ES-I3 (cell line): ENCODE data around the gene CD8B2.
"Not testable (repeated sequence)": the region's sequence is repeated elsewhere in the genome, so short reads cannot be mapped to it uniquely, and the experiment has no call there.

Experiments used
- H3K36me3 ChIP-seq: 2 replicates; pipeline ENCODE4 v1.6.1; 2013; ENCODE audit warnings: mild to moderate bottlenecking, low read length, control low read depth, moderate library complexity; ENCODE audit not compliant: insufficient read depth
- H3K4me1 ChIP-seq: 2 replicates; pipeline ENCODE4 v1.6.1; 2013; ENCODE audit warnings: mild to moderate bottlenecking, control low read depth, low read length; ENCODE audit not compliant: insufficient read depth
- H3K9ac ChIP-seq: 2 replicates; pipeline ENCODE4 v1.6.1; 2013; ENCODE audit warnings: low read depth, mild to moderate bottlenecking, low read length, moderate library complexity
- H3K9me3 ChIP-seq: 2 replicates; pipeline ENCODE4 v1.6.1; 2013; ENCODE audit warnings: mild to moderate bottlenecking, low read length, moderate library complexity; ENCODE audit not compliant: control insufficient read depth, insufficient read depth

CD8B2 gene

DNA sequence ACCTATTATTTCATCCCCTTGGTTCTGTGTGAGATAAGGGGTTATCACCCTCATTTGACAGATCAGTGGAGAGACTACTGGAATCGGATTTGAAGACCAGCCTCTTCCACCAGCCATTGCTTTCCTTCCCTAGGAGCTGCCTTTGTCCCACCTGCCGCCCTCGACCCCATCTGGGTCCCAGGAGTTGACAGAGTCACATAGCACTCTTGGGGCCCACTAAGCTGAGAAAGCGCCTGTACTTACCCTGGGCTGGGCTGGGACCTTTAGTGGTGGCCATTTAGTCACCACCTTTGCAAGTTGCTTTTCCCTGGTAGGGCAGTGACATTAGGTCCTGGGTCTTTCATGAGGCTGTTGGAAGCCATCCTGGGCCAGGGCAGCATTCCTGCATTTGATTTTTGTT, 17.6 kb downstream of the CD8B2 start:
- H3K4me1 ChIP-seq, H3K36me3 ChIP-seq: not testable (repeated sequence)

DNA sequence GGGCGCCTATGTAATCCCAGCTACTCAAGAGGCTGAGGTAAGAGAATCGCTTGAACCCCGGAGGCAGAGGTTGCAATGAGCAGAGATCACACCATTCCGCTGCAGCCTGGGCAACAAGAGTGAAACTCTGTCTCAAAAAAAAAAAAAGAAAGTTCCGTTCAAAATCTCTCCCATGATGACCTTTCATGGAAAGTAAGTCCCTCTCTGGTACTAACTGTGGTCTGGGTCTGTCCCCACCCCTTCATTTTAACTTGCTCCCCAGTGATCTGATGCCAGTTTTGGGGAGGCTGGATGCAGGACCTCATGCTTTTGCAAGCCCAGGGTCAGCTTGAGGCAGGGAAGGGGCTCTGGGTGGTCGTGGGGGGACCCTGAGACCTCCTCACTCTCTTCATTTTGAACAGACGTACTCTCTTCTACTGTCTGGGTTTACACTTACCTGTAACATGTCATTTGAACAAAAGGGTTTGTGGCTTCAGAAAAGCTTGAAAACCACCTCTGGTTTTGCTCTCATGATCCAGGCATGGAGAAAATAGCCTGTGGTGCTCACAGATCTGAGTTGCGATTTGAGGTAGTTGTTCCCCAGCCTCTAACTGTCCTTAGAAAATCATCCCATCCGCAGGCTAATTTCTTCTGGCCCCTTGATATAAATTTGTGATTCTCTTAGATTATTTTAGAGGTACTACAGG, 19.0 kb downstream of the CD8B2 start:
- H3K4me1 ChIP-seq, H3K9me3 ChIP-seq, H3K9ac ChIP-seq, H3K36me3 ChIP-seq: not testable (repeated sequence)

More for the DNA sequence above, 17.6 kb downstream of the CD8B2 start:
- H3K9me3 ChIP-seq, H3K9ac ChIP-seq: not testable (repeated sequence)

DNA sequence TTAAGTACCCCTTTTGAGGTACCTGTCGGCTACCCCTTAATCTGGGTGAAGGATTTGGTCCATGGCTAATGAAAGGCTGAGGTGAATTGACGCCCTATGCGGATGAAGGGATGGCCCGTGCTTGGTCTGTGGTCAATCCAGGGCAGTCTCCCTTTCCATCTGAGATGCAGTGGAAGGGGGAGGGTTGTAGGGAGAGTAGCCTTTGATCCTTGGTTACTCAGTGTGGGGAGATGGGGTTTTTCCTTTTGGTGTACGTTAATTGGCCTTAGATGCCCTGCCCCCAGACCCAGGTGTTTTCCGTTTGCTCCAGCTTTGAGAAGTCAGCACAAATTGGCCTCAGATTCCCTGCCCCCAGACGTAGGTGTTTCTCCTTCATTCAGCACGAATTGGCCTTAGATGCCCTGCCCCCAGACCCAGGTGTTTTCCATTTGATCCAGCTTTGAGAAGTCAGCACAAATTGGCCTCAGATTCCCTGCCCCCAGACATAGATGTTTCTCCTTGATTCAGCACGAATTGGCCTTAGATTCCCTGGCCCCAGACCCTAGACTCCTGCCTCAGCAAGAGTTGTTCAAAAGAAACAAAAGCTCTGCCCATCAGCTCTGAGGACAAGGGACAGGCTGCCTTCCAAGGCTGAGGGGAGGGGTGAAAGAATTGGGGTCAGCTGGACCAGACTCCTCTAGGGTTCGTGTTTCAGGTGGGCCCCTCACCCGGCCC, 21.7 kb downstream of the CD8B2 start:
- H3K4me1 ChIP-seq, H3K9ac ChIP-seq, H3K36me3 ChIP-seq, H3K9me3 ChIP-seq: not testable (repeated sequence)

DNA sequence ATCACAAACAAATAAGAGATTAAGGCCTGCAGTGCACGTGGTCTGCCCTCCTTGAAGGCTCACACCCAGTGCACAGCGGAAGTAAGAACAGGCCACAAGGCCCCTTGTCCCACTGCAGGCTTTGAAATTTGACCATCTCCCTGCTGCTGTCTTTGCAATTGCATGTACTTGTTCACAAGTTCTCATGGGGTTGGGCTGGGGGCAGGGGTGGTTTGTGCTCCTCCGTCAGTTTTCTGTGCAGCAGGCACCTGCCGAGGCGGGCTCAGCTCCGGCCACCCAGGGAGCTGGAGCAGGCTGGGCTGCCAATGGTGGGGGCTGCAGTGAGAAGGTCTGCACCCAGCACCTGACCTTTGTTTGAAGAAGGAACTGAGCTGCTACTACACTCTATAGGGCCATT, 22.2 kb downstream of the CD8B2 start:
- not testable (repeated sequence) for H3K36me3 ChIP-seq, H3K9ac ChIP-seq, H3K9me3 ChIP-seq, H3K4me1 ChIP-seq

DNA sequence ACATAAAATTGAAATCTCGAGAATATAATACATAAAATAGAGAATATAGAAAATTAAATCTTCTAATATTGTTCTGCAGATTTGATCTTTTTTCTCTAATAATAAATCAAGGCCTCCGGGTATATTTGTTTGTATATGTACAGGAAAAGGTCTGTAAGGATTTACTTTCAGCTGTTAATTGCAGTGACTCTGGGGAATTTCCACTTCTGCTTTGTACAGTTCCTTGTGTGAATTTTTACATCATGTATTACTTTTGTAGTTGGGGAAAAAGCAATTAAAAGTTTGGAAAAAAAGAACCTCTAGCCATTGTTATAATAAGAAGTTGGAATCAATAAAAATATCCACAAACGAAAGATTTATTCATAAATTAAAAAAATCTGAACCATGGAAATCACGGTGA, 23.6 kb downstream of the CD8B2 start:
- not testable (repeated sequence) for H3K36me3 ChIP-seq, H3K9me3 ChIP-seq, H3K4me1 ChIP-seq, H3K9ac ChIP-seq

DNA sequence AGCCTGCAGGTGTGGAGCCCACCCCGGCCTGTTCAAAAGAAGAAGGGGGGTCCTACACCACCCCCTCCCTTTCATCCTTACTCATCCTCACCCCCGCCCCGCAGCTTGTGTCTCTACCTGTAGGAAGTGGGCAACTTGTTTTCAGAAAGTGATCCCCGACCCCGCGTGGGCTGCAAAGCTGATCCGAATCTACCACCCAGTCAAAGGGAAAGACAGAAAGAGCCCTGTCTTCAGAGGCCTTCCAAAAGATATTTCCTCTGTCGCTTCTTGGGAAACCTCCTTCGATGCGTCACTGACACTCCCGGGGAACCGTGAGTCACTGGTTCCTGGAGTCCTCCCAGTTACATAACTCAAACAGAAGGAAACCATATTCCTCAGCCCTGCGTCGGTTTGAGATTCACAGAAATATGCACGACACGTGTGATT, 24.3 kb downstream of the CD8B2 start:
- H3K9ac ChIP-seq, H3K9me3 ChIP-seq, H3K4me1 ChIP-seq, H3K36me3 ChIP-seq: not testable (repeated sequence)

DNA sequence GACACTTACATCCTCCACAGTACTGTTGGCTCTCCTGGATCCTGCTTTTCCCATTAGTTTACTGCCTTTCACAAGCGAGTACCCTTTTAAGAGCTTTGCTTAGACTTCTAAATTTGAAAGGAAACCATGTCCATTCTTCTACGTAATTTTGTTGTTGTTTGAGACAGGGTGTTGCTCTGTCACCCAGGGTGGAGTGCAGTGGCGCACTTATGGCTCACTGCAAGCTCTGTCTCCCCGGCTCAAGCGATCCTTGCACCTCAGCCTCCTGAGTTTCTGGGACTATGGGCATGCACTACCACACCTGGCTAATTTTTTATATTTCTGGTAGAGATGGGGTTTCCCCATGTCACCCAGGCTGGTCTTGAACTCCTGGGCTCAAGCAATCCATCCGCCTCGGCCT, 24.8 kb downstream of the CD8B2 start:
- not testable (repeated sequence) for H3K36me3 ChIP-seq, H3K4me1 ChIP-seq, H3K9me3 ChIP-seq, H3K9ac ChIP-seq

DNA sequence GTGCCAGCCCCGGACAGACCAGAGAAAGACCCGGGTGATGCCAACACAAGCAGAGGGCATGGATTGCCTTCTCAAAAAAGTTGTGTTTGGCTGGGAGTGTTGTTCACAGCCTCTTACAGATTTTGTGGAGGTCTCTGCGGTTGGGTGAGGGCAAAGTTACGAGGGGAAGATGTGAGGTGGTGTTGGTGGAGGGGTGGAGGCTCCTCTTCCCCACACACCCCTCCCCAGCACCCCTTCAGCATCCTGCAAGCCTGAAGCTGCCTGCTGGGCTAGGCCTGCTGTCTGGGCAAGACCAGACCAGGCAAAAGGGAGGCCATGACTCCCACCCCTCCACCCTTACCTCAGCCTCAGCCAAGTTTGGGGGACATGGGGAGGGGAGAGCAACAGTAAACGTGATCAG, 26.2 kb downstream of the CD8B2 start:
- H3K9me3 ChIP-seq, H3K36me3 ChIP-seq, H3K9ac ChIP-seq, H3K4me1 ChIP-seq: not testable (repeated sequence)

DNA sequence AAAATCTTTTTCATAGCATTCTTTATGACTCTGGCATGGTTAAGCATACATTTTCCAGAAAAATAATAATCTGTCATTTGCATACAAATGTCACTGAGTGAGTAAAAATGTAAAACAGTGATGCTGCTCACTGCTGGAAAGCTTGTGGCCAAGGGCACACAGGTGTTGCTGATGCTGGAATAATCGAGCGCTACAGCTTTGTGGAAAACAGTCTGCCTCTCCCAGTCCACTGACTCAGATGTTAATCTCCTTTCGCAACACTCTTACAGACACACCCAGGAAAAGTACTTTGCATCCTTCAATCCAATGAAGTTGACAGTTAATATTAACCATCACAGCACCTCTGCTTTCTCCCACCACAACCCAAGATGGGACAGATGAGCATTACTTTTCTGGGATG, 27.7 kb downstream of the CD8B2 start:
- H3K9ac ChIP-seq, H3K36me3 ChIP-seq, H3K4me1 ChIP-seq, H3K9me3 ChIP-seq: not testable (repeated sequence)

DNA sequence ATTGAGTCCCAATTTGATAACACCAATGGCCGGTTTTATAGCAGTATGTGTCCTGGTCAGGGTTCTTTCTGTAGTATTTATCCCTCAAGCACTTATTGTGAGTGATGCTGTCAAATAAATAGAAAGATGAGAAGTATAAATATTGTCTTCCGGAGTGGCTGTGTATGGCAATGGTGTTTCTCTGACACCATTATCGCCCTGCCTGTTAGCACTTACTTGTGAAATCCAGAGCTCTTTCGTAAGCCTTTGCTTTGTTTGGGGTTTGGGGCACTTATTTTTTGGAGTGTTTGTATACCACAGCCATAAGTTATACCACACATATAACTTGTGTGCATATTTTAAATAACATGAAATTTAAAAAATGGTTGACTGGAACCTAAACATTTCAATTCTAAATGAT, 29.3 kb downstream of the CD8B2 start:
- no peak overlapping the region for H3K9ac ChIP-seq
- no peaks in the 10 kb centered on the region for H3K36me3 ChIP-seq
- H3K4me1 ChIP-seq: no peaks in the 10 kb centered on the region
- H3K9me3 ChIP-seq: no peaks in the 10 kb centered on the region

DNA sequence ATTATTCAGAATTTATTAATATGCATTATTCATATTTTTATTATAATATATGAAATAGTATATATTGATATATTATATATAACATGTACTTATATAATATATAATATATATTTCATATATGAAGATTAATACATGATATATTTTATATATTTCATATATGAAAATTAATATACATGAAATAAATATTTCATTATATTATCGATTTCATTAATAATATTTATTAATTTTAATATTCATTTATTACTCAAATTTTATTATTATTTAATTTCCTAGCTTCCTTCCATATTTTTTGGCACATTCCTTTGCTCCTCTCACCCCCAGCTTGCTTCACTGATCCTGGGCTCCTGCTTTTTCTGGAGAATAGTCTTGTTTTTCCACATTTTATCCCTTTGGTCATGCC, 29.7 kb downstream of the CD8B2 start:
- Histone ChIP-seq H3K9me3 (no peaks in the 10 kb centered on the region), H3K4me1 (no peaks in the 10 kb centered on the region), H3K36me3 (no peaks in the 10 kb centered on the region), H3K9ac (no peak overlapping the region)

DNA sequence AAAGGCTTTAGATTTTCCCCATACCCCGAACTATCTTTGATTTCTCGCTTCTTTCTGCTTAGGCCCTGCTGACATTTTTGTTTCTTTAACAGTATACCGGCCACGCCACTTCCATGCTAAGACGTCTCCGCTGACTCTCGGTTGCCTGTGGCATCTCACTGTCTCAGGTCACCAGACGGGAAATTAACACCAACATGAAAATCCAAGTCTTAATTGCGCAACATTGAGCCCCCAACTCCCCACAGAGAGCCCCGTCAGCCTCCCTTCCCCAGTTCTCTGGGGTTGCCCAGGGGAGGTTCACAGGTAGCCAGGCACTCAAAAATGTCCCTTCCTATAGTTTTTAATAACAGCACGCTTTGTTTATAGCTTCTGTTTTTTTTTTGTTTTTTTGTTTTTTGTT, 30.2 kb downstream of the CD8B2 start:
- no peaks in the 10 kb centered on the region for H3K9me3 ChIP-seq
- no peak overlapping the region for H3K9ac ChIP-seq
- no peaks in the 10 kb centered on the region for H3K4me1 ChIP-seq
- H3K36me3 ChIP-seq: no peaks in the 10 kb centered on the region

DNA sequence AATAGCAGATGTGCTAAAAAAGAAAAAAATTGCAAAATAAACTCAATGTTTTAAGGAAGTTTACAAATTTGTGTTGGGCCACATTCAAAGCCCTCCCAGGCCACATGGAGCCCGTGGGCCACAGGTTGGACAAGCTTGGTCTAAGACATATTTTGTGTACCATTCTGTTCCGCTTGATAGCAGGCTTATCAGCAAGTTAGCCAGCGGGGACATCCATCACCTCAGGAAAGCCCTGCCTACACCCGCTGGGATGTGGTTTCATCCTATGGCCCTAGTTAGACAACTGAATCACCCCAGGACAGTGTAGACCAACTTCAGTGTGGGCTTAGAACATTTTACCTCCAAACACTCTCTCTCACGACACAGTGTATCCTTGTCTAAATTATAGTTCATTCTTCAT, 32.6 kb downstream of the CD8B2 start:
- H3K9me3 ChIP-seq: no peaks in the 10 kb centered on the region
- no peaks in the 10 kb centered on the region for H3K36me3 ChIP-seq
- no peaks in the 10 kb centered on the region for H3K4me1 ChIP-seq
- no peak overlapping the region for H3K9ac ChIP-seq

DNA sequence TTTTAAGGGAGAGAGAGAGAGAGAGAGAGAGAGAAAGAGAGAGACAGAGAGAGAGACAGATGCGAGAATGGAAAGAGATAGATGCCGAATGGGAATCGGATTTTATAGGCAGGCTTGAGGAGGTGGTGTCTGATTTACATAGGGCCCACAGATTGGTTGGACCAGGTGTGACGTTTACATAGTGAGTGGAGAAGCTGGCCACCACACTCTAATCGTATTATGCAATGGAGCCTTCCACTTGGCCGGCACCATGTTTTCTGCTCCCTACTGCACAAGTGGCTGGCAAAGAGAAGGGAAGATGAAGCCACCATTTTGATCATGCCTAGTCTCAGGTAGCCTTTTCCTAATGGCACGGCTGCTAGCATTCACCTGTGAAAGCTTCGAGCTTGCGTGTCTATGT, 33.9 kb downstream of the CD8B2 start:
- Histone ChIP-seq H3K9ac (no peak overlapping the region), H3K36me3 (no peaks in the 10 kb centered on the region), H3K4me1 (no peaks in the 10 kb centered on the region), H3K9me3 (no peaks in the 10 kb centered on the region)

DNA sequence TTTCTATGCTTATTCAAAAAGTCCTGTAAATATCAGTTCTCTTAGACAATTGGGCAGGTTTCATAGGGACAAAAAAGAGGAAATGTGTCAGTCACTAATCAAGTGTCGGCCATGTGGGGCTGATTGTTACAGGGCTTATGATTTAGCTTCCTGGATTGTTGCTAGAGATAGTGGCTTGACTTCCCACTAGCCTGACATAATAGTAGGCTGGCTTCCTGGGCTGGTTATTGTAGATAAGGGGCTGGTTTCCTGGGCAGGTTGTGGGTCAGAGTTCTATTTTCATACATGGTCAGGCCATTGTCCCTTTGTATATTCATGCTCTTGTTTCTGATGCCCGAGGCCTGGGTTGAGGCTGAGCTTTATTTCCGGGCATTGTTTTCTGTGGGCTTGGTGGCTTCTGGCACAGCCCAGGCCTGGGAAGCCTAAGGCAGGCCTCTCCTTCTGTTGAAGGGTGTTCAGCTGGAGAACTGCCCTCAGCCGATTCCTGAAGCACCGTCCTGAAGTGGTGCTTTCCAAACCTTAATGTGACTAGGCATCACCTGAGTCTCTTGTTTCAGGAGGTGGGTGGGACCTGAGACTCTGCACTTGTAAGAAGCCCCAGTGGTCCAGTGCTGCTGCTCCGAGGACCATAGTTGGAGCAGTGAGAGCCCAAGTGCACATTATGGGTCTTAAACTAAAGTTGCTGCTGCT, 37.0 kb downstream of the CD8B2 start:
- Histone ChIP-seq H3K36me3 (no peaks in the 10 kb centered on the region), H3K9me3 (no peaks in the 10 kb centered on the region)

More for the DNA sequence above, 37.0 kb downstream of the CD8B2 start:
- H3K9ac ChIP-seq: no peak overlapping the region
- H3K4me1 ChIP-seq: no peaks in the 10 kb centered on the region
